Naive B cell (primary cell): Measurements from ENCODE around the gene AMER2. TPM values are rescaled to one million over a fixed set of nuclear protein-coding genes. Genes with fewer than 3 reads are reported as not detected.
A peak's percentile ranks its signal among the peaks of the same experiment; 100 is the strongest.
"Not testable (repeated sequence)": the region's sequence is repeated elsewhere in the genome, so short reads cannot be mapped to it uniquely, and the experiment has no call there.

Experiments
- ATAC-seq, 2 donors: fragments of 150-1000 bp; cut with Tn5 transposase; 2 replicates each; pipeline ENCODE4 v1.10.0; 2021; ENCODE audit warnings: low read depth in 2 of 2, mild to moderate bottlenecking in 2 of 2, moderate library complexity in 2 of 2
- DNase-seq: peaks from one replicate; pipeline ENCODE4 v3.0.0; 2022
- H3K27ac Mint-ChIP-seq, 6 donors: one replicate each; pipeline ENCODE4 v1.8.0; 2020 to 2022; ENCODE audit warnings: mild to moderate bottlenecking in 6 of 6, mixed read lengths in 6 of 6, moderate library complexity in 5 of 6, inconsistent platforms in 2 of 6
- H3K27me3 Mint-ChIP-seq, 3 donors: one replicate each; pipeline ENCODE4 v1.8.0; 2021 to 2022; ENCODE audit warnings: mixed read lengths in 3 of 3, mild to moderate bottlenecking in 1 of 3
- H3K36me3 Mint-ChIP-seq, 2 donors: one replicate each; pipeline ENCODE4 v1.8.0; 2020 to 2022; ENCODE audit warnings: mixed read lengths in 2 of 2, inconsistent platforms in 1 of 2, mild to moderate bottlenecking in 1 of 2
- H3K4me1 Mint-ChIP-seq, 3 donors: one replicate each; pipeline ENCODE4 v1.8.0; 2020 to 2022; ENCODE audit warnings: mixed read lengths in 3 of 3, inconsistent platforms in 1 of 3, mild to moderate bottlenecking in 1 of 3, moderate library complexity in 1 of 3
- H3K4me3 Mint-ChIP-seq, 8 donors: one replicate each; pipeline ENCODE4 v1.8.0; 2020 to 2022; ENCODE audit warnings: mild to moderate bottlenecking in 8 of 8, mixed read lengths in 8 of 8, moderate library complexity in 8 of 8, inconsistent platforms in 2 of 8
- H3K9me3 Mint-ChIP-seq, 7 donors: one replicate each; pipeline ENCODE4 v1.8.0; 2020 to 2022; ENCODE audit warnings: mixed read lengths in 7 of 7, mild to moderate bottlenecking in 5 of 7, inconsistent platforms in 2 of 7, moderate library complexity in 1 of 7
- polyA plus RNA-seq, 6 donors: library from polyadenylated mRNA; unstranded; fragments of 300-500 nt; fragmentation: Illumina TruSeq; gene quantifications; one replicate each; pipeline ENCODE4 v1.2.3, GENCODE V29; 2021; ENCODE audit warnings: low read depth in 6 of 6

Gene AMER2
- polyA plus RNA-seq, 6 donors from 2014 or later, result not detected

DNA sequence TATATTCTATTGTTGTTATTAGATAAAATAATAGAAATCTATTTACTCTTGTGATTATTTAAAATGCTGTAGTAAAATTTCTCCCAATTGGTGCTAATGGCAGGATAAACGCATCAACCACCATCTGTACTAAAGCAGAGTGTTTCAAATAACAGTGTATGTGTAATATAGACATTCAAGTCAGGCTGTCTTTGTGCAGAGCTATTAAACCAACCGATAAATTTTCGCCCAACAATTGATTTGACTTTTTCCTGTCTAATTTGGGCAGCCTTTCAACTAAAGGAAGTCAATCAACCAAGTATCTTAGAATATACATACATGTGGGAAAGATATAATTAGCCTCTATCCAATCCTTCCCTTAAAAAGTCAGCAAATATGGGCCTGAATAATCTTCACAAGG lies 5.8 kb downstream of the AMER2 start:
- DNase-seq (no peak), ATAC-seq (no peak)
- Mint-ChIP-seq H3K27ac (no peak overlapping the region), H3K4me1 (peaks cover 3 to 8% (median 4%) of the 10 kb centered on the region in 3 donors), H3K36me3 (peaks cover 0 to 5% of the 10 kb centered on the region in 2 donors), H3K4me3 (no peak overlapping the region), H3K27me3 (peaks cover 39 to 50% (median 47%) of the 10 kb centered on the region in 3 donors), H3K9me3 (no peaks in the 10 kb centered on the region)

- DNase-seq (no peak), ATAC-seq (no peak)
- Mint-ChIP-seq H3K27ac (no peak overlapping the region), H3K36me3 (no peaks in the 10 kb centered on the region), H3K27me3 (peaks cover 39 to 50% (median 41%) of the 10 kb centered on the region in 3 donors), H3K4me1 (peaks cover 0 to 6% (median 0%) of the 10 kb centered on the region in 3 donors), H3K9me3 (peaks cover 0 to 2% (median 0%) of the 10 kb centered on the region in 7 donors), H3K4me3 (no peak overlapping the region)
Measured at GRCh38 chr13:25165663-25166062, 6.4 kb downstream of the AMER2 start.

GRCh38 chr13:25165163-25165562 lies 6.9 kb downstream of the AMER2 start:
- not testable (repeated sequence) for H3K27ac Mint-ChIP-seq, ATAC-seq, H3K36me3 Mint-ChIP-seq, H3K9me3 Mint-ChIP-seq, H3K4me3 Mint-ChIP-seq, H3K4me1 Mint-ChIP-seq, DNase-seq
- peaks cover 36 to 47% (median 40%) of the 10 kb centered on the region in 3 donors for H3K27me3 Mint-ChIP-seq

DNA sequence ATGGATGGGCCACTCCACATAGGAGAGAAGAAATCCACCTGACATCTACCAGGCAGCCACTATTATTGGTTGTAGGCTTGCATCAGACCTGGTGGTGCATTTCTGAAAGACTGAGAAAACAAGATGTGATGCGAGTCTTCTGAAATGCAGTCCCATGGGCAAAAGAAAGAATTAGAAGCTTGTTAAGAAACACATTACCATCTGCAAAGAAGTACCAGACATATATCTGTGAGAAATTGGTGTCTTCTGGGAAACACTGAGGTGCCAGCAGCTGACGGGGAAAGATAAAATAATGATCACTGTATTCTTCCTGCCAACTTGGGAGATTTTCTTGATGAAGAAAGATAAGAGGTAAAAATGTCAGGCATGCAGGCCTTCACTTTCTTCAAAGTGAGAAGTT lies 14.4 kb downstream of the AMER2 start:
- Mint-ChIP-seq H3K27me3 (peaks cover 9 to 17% (median 12%) of the 10 kb centered on the region in 3 donors), H3K36me3 (no peaks in the 10 kb centered on the region), H3K27ac (no peak overlapping the region), H3K9me3 (peaks cover 0 to 2% (median 0%) of the 10 kb centered on the region in 7 donors), H3K4me3 (no peak overlapping the region), H3K4me1 (no peaks in the 10 kb centered on the region)
- ATAC-seq (no peak), DNase-seq (no peak)

DNA sequence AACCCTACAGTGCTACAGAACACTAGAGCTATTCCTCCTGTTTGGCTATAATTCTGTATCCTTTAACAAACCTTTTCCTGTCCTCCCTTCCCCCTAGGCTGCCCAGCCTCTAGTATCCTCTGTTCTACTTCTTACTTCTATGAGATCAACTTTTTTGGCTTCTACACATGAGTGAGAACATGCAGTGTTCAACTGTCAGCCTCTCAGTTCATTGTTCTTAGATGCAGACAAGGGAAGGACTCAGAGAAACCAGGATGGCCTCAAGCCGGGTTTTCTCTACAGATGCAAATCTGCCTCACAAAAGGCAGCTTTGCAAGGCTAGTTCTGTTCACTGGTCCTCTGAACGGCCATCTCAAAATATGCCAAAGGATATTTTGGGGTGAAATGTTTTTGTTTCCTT lies 18.4 kb downstream of the AMER2 start:
- peaks cover 15 to 33% (median 32%) of the 10 kb centered on the region in 3 donors for H3K27me3 Mint-ChIP-seq
- peaks cover 0 to 7% (median 3%) of the 10 kb centered on the region in 7 donors for H3K9me3 Mint-ChIP-seq

GRCh38 chr13:25151626-25152195 lies 20.4 kb downstream of the AMER2 start:
- Mint-ChIP-seq H3K27me3 (peaks cover 13 to 29% (median 27%) of the 10 kb centered on the region in 3 donors), H3K4me3 (no peak overlapping the region), H3K9me3 (peaks cover 4 to 17% (median 5%) of the 10 kb centered on the region in 7 donors), H3K4me1 (peaks cover 0 to 5% (median 0%) of the 10 kb centered on the region in 3 donors), H3K36me3 (no peaks in the 10 kb centered on the region), H3K27ac (no peak overlapping the region)
- no peak for DNase-seq
- ATAC-seq, result no peak

More for the DNA sequence above, 18.4 kb downstream of the AMER2 start:
- Mint-ChIP-seq H3K36me3 (no peaks in the 10 kb centered on the region), H3K27ac (peak overlapping the region in 1 of 6 donors; percentile 56), H3K4me3 (no peak overlapping the region), H3K4me1 (no peaks in the 10 kb centered on the region)
- DNase-seq (no peak), ATAC-seq (no peak)

DNA sequence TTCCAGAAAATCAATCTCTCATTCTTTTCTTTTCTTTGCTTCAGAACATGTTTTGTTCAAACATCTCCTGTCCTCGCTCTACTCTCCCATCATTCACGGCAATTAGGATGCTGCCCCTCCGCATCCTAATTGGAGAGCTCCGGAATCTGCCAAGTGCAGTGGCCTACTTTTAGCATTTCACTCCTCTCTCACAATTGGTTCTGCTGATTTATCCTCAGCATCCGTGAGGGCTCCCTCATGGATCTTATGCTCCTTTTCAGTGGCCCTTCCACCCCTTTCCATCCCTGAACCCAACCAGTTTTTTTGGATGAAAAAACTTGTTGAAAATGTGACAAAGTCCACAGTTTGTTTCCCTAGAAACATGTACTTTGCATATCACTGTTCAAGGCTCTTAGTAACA lies 22.4 kb downstream of the AMER2 start:
- Mint-ChIP-seq H3K36me3 (no peaks in the 10 kb centered on the region), H3K4me1 (peaks cover 0 to 5% (median 0%) of the 10 kb centered on the region in 3 donors), H3K27me3 (peaks cover 10 to 36% (median 27%) of the 10 kb centered on the region in 3 donors), H3K9me3 (peaks cover 4 to 17% (median 5%) of the 10 kb centered on the region in 7 donors), H3K4me3 (no peak overlapping the region), H3K27ac (no peak overlapping the region)
- ATAC-seq (no peak), DNase-seq (no peak)

DNA sequence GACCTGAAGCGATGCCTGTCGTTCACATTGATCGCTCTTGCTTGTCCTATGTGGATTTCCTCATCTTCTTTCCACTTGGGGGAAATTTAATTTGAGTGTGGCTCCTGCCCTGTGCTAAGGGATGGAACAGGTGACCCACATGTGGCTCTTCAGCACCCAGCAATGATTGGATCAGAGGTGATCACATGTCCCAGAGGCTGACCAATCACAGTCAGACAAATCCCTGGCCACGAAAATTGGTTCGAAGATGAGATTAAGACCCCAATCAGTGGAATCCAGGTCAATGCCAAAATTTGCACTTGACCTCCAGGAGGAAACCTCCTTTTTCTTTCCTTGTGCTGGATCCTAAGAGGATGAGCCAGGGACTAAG lies 23.7 kb downstream of the AMER2 start:
- Mint-ChIP-seq H3K4me1 (peaks cover 0 to 5% (median 0%) of the 10 kb centered on the region in 3 donors), H3K4me3 (no peak overlapping the region), H3K27me3 (peaks cover 20 to 36% (median 35%) of the 10 kb centered on the region in 3 donors), H3K9me3 (peaks cover 4 to 17% (median 5%) of the 10 kb centered on the region in 7 donors), H3K36me3 (no peaks in the 10 kb centered on the region), H3K27ac (no peak overlapping the region)
- DNase-seq, result no peak
- ATAC-seq, result no peak

DNA sequence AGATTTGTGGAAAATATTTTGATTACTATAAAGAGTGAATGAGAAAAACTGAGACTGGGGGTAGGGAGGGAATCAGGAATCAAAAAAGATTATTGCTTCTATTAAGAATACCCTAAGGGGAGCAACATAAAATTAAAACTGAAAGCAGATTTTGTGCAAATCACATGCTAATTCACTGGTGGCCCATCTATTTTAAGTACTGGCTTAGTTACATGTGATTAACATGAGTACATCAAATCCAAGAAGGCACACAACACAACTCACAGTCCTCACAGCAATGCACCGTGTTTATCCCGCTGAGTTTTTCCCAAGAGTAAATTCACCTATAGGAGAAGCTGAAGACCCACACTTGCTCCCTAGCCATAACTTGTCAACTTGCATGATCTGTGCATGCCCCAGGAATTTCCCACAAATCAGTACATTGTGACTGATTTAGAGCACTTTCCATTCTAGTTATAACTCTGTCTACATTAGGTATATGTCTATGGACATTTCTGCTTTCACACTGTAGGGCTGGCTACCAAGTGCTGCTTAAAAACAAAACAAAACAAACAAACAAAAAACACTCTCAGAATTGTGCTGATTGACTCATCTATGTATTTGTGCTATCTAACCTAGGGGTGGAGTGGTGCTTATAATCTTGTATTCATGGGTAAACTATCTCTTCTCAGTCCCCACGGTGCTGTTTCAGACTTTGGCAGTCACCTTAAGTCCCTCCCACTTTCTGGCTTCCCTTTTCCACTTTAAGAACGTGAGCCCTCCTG lies 24.3 kb downstream of the AMER2 start:
- ATAC-seq (no peak), DNase-seq (no peak)
- no peak overlapping the region for H3K4me3 Mint-ChIP-seq
- peaks cover 23 to 33% (median 33%) of the 10 kb centered on the region in 3 donors for H3K27me3 Mint-ChIP-seq
- H3K9me3 Mint-ChIP-seq, result peaks cover 4 to 17% (median 5%) of the 10 kb centered on the region in 7 donors
- peak overlapping the region in 1 of 6 donors; percentile 58 for H3K27ac Mint-ChIP-seq
- H3K4me1 Mint-ChIP-seq, result peaks cover 0 to 5% (median 0%) of the 10 kb centered on the region in 3 donors
- no peaks in the 10 kb centered on the region for H3K36me3 Mint-ChIP-seq

DNA sequence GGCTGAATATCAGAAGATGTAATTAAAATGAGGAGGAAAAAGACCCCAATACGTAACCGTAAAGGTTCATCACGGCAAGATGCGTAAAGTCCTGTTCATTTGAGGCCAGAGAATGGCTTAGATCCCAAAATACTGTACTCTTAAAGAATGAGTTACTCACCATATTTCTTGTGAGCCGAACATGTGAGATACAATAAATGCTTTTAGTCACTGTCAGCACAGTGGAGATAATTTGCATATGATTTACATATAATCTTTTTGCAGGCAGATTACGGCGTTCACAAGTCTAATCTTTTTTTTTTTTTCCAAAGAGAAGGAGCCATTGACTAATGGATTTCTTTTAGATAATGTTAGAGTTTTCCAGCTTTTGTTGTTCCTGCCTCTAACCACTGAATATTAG lies 28.4 kb downstream of the AMER2 start:
- H3K4me1 Mint-ChIP-seq, result peaks cover 0 to 5% (median 0%) of the 10 kb centered on the region in 3 donors
- peaks cover 0 to 15% (median 5%) of the 10 kb centered on the region in 7 donors for H3K9me3 Mint-ChIP-seq
- no peak for DNase-seq
- no peak for ATAC-seq
- H3K27ac Mint-ChIP-seq, result no peak overlapping the region
- H3K4me3 Mint-ChIP-seq, result no peak overlapping the region
- H3K36me3 Mint-ChIP-seq, result no peaks in the 10 kb centered on the region
- peaks cover 30 to 37% (median 33%) of the 10 kb centered on the region in 3 donors for H3K27me3 Mint-ChIP-seq

DNA sequence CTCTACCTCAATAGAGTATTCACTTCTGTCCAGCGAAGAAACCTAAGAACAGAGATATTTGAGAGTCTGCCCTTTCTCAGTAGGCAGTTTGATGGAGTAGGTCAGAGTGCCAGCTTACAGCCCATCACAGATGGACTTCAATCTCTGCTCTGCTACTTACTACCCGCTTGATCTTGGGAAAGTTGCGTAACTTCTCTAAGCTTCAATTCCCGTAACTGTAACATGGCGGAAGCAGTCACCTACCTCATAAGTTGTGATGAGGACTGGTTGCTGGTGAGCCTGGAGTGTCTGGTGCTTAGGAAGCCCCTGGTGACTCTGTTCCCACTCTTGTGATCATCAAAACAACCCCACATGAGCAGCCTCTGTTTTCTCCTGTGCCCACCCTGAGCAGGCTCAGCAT lies 31.0 kb downstream of the AMER2 start:
- Mint-ChIP-seq H3K4me3 (no peak overlapping the region), H3K4me1 (no peaks in the 10 kb centered on the region), H3K27me3 (peaks cover 38 to 57% (median 48%) of the 10 kb centered on the region in 3 donors), H3K27ac (no peak overlapping the region), H3K9me3 (peaks cover 0 to 5% (median 0%) of the 10 kb centered on the region in 7 donors), H3K36me3 (no peaks in the 10 kb centered on the region)
- no peak for DNase-seq
- no peak for ATAC-seq

GRCh38 chr13:25137788-25138115 lies 34.3 kb downstream of the AMER2 start:
- no peaks in the 10 kb centered on the region for H3K4me1 Mint-ChIP-seq
- DNase-seq (no peak), ATAC-seq (no peak)
- H3K27ac Mint-ChIP-seq, result no peak overlapping the region
- peaks cover 0 to 24% (median 7%) of the 10 kb centered on the region in 7 donors for H3K9me3 Mint-ChIP-seq
- H3K36me3 Mint-ChIP-seq, result no peaks in the 10 kb centered on the region
- H3K27me3 Mint-ChIP-seq, result peaks cover 38 to 69% (median 62%) of the 10 kb centered on the region in 3 donors
- H3K4me3 Mint-ChIP-seq, result no peak overlapping the region

DNA sequence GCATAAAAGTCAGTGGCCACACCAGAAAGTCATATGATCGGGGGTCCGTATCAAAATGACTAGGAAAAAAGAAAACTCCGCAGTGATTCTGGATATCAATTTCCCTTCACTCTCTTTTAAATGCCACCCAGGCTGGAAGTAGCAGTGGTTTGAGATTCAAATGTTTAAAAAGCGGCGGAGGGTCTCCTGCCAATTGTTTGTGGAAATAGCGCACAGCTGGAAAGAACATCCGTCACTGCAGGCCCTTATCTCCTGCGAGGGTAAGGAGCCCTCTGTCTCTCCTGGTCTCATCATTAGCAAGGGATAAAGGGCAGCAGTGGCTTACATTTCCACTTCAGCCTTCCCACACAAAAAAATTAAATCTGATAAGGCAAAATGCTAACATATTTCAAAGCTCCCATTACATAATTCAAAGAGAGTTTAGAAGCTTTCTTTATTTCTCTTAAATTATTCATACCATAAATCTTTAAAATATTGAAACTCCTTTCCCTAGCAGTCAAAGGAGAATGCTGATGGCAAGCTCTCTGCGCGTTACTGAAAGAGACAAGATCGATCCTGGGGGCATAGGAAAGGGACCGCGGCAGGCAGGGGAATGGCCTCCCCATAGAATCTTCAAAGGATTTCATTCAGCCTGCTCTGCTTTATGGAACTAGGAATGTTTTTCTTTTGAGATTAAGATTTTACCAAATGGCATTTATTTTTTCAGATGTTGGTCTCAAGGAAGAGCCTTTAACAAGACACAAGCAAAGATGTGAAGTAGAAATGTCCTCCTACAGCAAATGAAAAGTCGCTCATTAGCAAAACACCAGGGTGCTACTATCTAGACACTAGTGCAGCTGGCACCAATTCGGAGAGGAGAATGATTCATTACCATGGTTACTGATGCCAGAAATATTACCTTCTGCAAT lies 35.0 kb downstream of the AMER2 start:
- ATAC-seq (no peak), DNase-seq (no peak)
- Mint-ChIP-seq H3K27me3 (peaks cover 43 to 68% (median 62%) of the 10 kb centered on the region in 3 donors), H3K36me3 (no peaks in the 10 kb centered on the region), H3K27ac (peak overlapping the region in 1 of 6 donors; percentile 39), H3K9me3 (peaks cover 0 to 24% (median 7%) of the 10 kb centered on the region in 7 donors), H3K4me3 (no peak overlapping the region), H3K4me1 (no peaks in the 10 kb centered on the region)
